Measurements from ENCODE around the gene TAF11L13. TPM values are rescaled to one million over a fixed set of nuclear protein-coding genes. Genes with fewer than 3 reads are reported as not detected.

Gene TAF11L13
- total RNA-seq, 4 donors from 2014 or later = not detected

DNA sequence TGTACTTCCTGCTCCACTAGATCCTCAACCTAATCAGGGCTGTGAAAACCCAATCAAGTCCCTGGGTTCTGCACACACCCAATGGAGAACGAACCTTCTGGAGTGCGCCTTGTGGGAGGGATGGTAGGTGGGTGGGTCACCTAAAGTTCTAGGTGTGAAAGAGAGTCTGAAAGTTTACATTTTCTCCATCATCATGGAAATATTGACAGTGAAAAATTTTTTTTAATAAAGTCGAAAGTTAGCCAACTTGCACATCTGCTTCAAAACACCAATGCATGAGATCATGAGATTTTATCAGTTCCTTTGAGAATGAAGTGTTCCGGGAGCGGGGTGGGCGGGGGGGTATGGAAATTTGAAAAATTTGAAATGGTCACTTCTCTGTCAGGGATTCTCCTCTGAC lies 24.0 kb downstream of the TAF11L13 start:
- 70% methylated on average over 6 of the region's 6 CpGs for WGBS
- Histone ChIP-seq H3K9me3 (no peaks in the 10 kb centered on the region), H3K27ac (replicated peaks in 1 of 4) (no peak overlapping the region), H3K4me1 (no peaks in the 10 kb centered on the region), H3K27me3 (no peaks in the 10 kb centered on the region), H3K4me3 (no peak overlapping the region), H3K36me3 (no peaks in the 10 kb centered on the region)
- no peak for TF ChIP-seq POLR2AphosphoS5 (IDR thresholded peaks at IDR 0.05)
- no peak for TF ChIP-seq POLR2A (IDR thresholded peaks at IDR 0.05; ENCODE audit: low read depth)
- TF ChIP-seq CTCF (IDR thresholded peaks at IDR 0.05) = no peak
- no peak for TF ChIP-seq EP300 (IDR thresholded peaks at IDR 0.05)
- intact Hi-C loops (cut with DNase I) = no loop called here
- DNase-seq (ENCODE audit: extremely low spot score) = no peak

- TF ChIP-seq EP300 (IDR thresholded peaks at IDR 0.05) (no peak), POLR2AphosphoS5 (IDR thresholded peaks at IDR 0.05) (no peak), POLR2A (IDR thresholded peaks at IDR 0.05; ENCODE audit: low read depth) (no peak)
- intact Hi-C loops (cut with DNase I) = no loop called here
- WGBS = 88% methylated on average over 5 of the region's 8 CpGs
- Histone ChIP-seq H3K27me3 (no peaks in the 10 kb centered on the region), H3K36me3 (no peaks in the 10 kb centered on the region), H3K4me1 (no peaks in the 10 kb centered on the region), H3K9me3 (no peaks in the 10 kb centered on the region), H3K4me3 (no peak overlapping the region), H3K27ac (replicated peaks in 1 of 4) (no peak overlapping the region)
- no peak for DNase-seq (ENCODE audit: extremely low spot score)
Observed at GRCh38 chr5:17663182-17663581, 31.3 kb downstream of the TAF11L13 start.

DNA sequence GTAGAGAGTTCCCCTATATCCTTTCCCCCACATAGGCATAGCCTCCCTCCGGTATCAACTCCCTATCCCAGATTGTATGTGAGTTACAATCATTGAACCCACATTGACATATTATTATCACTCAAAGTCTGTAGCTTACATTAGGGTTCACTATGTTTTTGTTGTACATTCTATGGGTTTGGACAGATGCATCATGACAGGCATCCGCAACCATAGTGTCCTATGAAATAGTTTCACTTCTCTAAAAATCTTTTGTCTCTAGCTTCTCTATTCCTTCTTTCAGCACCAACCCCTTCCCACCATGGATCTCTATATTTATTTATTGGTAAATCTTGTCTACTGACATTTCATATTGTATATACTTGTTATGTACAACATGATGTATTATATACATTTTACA lies 33.9 kb downstream of the TAF11L13 start:
- no peak for DNase-seq (ENCODE audit: extremely low spot score)
- WGBS = 77% methylated on average over 2 of the region's 2 CpGs
- intact Hi-C loops (cut with DNase I) = no loop called here
- no peak overlapping the region for H3K27ac ChIP-seq (replicated peaks in 1 of 4)
- no peak overlapping the region for H3K4me3 ChIP-seq
- no peaks in the 10 kb centered on the region for H3K27me3 ChIP-seq
- H3K4me1 ChIP-seq = no peaks in the 10 kb centered on the region
- TF ChIP-seq EP300 (IDR thresholded peaks at IDR 0.05) (no peak), POLR2A (IDR thresholded peaks at IDR 0.05; ENCODE audit: low read depth) (no peak), CTCF (IDR thresholded peaks at IDR 0.05) (no peak)
- no peaks in the 10 kb centered on the region for H3K36me3 ChIP-seq
- H3K9me3 ChIP-seq = no peaks in the 10 kb centered on the region

- H3K36me3 ChIP-seq = no peaks in the 10 kb centered on the region
Observed at GRCh38 chr5:17666726-17667235, 34.9 kb downstream of the TAF11L13 start.

GRCh38 chr5:17670353-17670752 lies 38.5 kb downstream of the TAF11L13 start:
- intact Hi-C loops (cut with DNase I) = no loop called here
- Histone ChIP-seq H3K27me3 (no peaks in the 10 kb centered on the region), H3K4me3 (no peak overlapping the region), H3K9me3 (no peaks in the 10 kb centered on the region), H3K36me3 (no peaks in the 10 kb centered on the region), H3K4me1 (no peaks in the 10 kb centered on the region), H3K27ac (replicated peaks in 1 of 4) (no peak overlapping the region)
- no peak for DNase-seq (ENCODE audit: extremely low spot score)
- WGBS = no CpG with 5 or more reads among the region's 14 CpGs
- TF ChIP-seq EP300 (IDR thresholded peaks at IDR 0.05) (no peak), POLR2A (IDR thresholded peaks at IDR 0.05; ENCODE audit: low read depth) (no peak), CTCF (IDR thresholded peaks at IDR 0.05) (no peak), POLR2AphosphoS5 (IDR thresholded peaks at IDR 0.05) (no peak)

More at GRCh38 chr5:17666726-17667235, 34.9 kb downstream of the TAF11L13 start:
- Histone ChIP-seq H3K27ac (replicated peaks in 1 of 4) (no peak overlapping the region), H3K27me3 (no peaks in the 10 kb centered on the region), H3K4me1 (no peaks in the 10 kb centered on the region), H3K4me3 (no peak overlapping the region), H3K9me3 (no peaks in the 10 kb centered on the region)
- intact Hi-C loops (cut with DNase I) = no loop called here
- 82% methylated on average over 3 of the region's 3 CpGs for WGBS
- no peak for DNase-seq (ENCODE audit: extremely low spot score)
- no peak for TF ChIP-seq CTCF (IDR thresholded peaks at IDR 0.05)
- no peak for TF ChIP-seq POLR2AphosphoS5 (IDR thresholded peaks at IDR 0.05)
- no peak for TF ChIP-seq POLR2A (IDR thresholded peaks at IDR 0.05; ENCODE audit: low read depth)
- no peak for TF ChIP-seq EP300 (IDR thresholded peaks at IDR 0.05)

All from esophagus muscularis mucosa (tissue), 4 donors.